GM12892 (cell line): ENCODE measurements around the gene SLC18A3.

Experiments used
- POLR2A ChIP-seq: IDR thresholded peaks from 2 replicates; pipeline ENCODE4 v1.6.1; 2011; ENCODE audit warnings: low read depth, low read length, control low read depth
- POLR2AphosphoS5 ChIP-seq: IDR thresholded peaks from 2 replicates; pipeline ENCODE4 v1.6.1; 2011; ENCODE audit warnings: low read depth, low read length, control low read depth
- TAF1 ChIP-seq: IDR thresholded peaks from 2 replicates; pipeline ENCODE4 v1.6.1; 2011; ENCODE audit warnings: low read depth, mild to moderate bottlenecking, control low read depth, low read length, borderline replicate concordance

DNA sequence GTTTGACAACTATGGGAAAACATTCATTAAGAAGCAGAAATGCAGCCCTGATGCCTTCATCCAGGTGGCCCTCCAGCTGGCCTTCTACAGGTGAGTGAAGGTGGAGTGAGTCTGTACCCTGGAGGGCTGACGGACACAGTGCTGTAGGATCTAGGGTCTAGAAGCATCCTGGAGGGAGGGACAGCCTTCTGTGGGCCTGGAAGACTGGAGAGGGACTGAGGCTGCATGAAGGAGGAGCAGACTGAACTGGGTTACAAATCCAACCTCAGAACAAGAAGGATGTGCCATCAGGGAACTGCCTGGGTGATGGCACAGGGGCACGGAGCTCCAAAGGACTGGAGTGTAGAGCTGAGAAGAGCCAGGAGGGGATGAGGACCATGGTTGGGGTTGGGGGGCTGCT lies 41.8 kb downstream of the SLC18A3 start:
- TF ChIP-seq POLR2A (no peak), POLR2AphosphoS5 (no peak), TAF1 (no peak)
